WTC11 (cell line): ENCODE measurements around the gene RPH3AL. TPM values are rescaled to one million over a fixed set of nuclear protein-coding genes. Genes with fewer than 3 reads are reported as not detected.
"Not testable (repeated sequence)": the region's sequence is repeated elsewhere in the genome, so short reads cannot be mapped to it uniquely, and the experiment has no call there.

Experiments used
- ATAC-seq: fragments of 200-7000 bp; cut with Tn5 transposase; 2 replicates; pipeline ENCODE4 v1.10.0; 2021; ENCODE audit warnings: mild to moderate bottlenecking, moderate library complexity
- CTCF ChIA-PET: fragments of 300-600 bp; sonication (Branson Sonifier 250); formaldehyde crosslinking; loops from one replicate; lab custom pipeline; 2021; ENCODE audit warnings: antibody characterized with exemption; lab: Charles Lee
- POLR2A ChIA-PET: fragments of 350-600 bp; sonication (Branson Sonifier 250); formaldehyde crosslinking; loops from one replicate; lab custom pipeline; 2021; ENCODE audit warnings: antibody characterized with exemption; lab: Charles Lee
- DNase-seq: peaks from one replicate; pipeline ENCODE4 v3.0.0; 2021; ENCODE audit warnings: low spot score
- H3K27ac Mint-ChIP-seq: 2 replicates; pipeline ENCODE4 v1.8.0; 2021; ENCODE audit warnings: mixed read lengths
- H3K27me3 Mint-ChIP-seq: 2 replicates; pipeline ENCODE4 v1.8.0; 2021; ENCODE audit warnings: low read depth, mild to moderate bottlenecking, moderate library complexity, mixed read lengths
- H3K36me3 Mint-ChIP-seq: 2 replicates; pipeline ENCODE4 v1.8.0; 2021; ENCODE audit warnings: mixed read lengths
- H3K4me1 Mint-ChIP-seq: 2 replicates; pipeline ENCODE4 v1.8.0; 2022; ENCODE audit warnings: mixed read lengths
- H3K4me3 Mint-ChIP-seq: 2 replicates; pipeline ENCODE4 v1.8.0; 2021; ENCODE audit warnings: mild to moderate bottlenecking, moderate library complexity, mixed read lengths
- H3K9me3 Mint-ChIP-seq: 2 replicates; pipeline ENCODE4 v1.8.0; 2021; ENCODE audit warnings: mixed read lengths
- E2F4 ChIP-seq: sonication (generic); formaldehyde crosslinking; IDR thresholded peaks from 2 replicates; pipeline ENCODE4 v1.8.1; 2022; ENCODE audit warnings: low read depth, mild to moderate bottlenecking, moderate library complexity, missing genetic modification reagents, borderline replicate concordance
- EMX1 ChIP-seq: fragments of 250-450 bp; sonication (Bioruptor Pico); IDR thresholded peaks from 2 replicates; pipeline ENCODE4 v1.8.0; 2021; ENCODE audit warnings: mild to moderate bottlenecking
- FOXP1 ChIP-seq: sonication (generic); formaldehyde crosslinking; IDR thresholded peaks from 2 replicates; pipeline ENCODE4 v1.8.0; 2022; ENCODE audit warnings: missing genetic modification reagents, mild to moderate bottlenecking, moderate library complexity, borderline replicate concordance
- GTF2I ChIP-seq: fragments of 250-450 bp; sonication (Bioruptor Pico); conservative IDR thresholded peaks from 2 replicates; pipeline ENCODE4 v1.4.0; 2021; ENCODE audit warnings: mild to moderate bottlenecking
- HMGA2 ChIP-seq: fragments of 250-450 bp; sonication (Bioruptor Pico); IDR thresholded peaks from 2 replicates; pipeline ENCODE4 v1.4.0; 2021; ENCODE audit warnings: mild to moderate bottlenecking, moderate library complexity
- JUN ChIP-seq: sonication (generic); formaldehyde crosslinking; IDR thresholded peaks from 2 replicates; pipeline ENCODE4 v1.8.0; 2023; ENCODE audit warnings: mild to moderate bottlenecking, missing genetic modification reagents
- MAX ChIP-seq: sonication (generic); formaldehyde crosslinking; IDR thresholded peaks from 2 replicates; pipeline ENCODE4 v1.8.0; 2022; ENCODE audit warnings: mild to moderate bottlenecking, missing genetic modification reagents
- MYBL2 ChIP-seq: sonication (generic); formaldehyde crosslinking; IDR thresholded peaks from 2 replicates; pipeline ENCODE4 v1.8.1; 2023; ENCODE audit warnings: mild to moderate bottlenecking, moderate library complexity, missing genetic modification reagents
- STAT6 ChIP-seq: sonication (generic); formaldehyde crosslinking; conservative IDR thresholded peaks from 2 replicates; pipeline ENCODE4 v1.8.1; 2023; ENCODE audit warnings: mild to moderate bottlenecking, low read depth, missing genetic modification reagents, moderate library complexity
- TCF7 ChIP-seq: sonication (generic); formaldehyde crosslinking; IDR thresholded peaks from 2 replicates; pipeline ENCODE4 v1.8.0; 2022; ENCODE audit warnings: mild to moderate bottlenecking, low read depth, missing genetic modification reagents, moderate library complexity
- TEAD1 ChIP-seq: sonication (generic); formaldehyde crosslinking; IDR thresholded peaks from 2 replicates; pipeline ENCODE4 v1.8.0; 2022; ENCODE audit warnings: mild to moderate bottlenecking, missing genetic modification reagents
- USF1 ChIP-seq: sonication (generic); formaldehyde crosslinking; IDR thresholded peaks from 2 replicates; pipeline ENCODE4 v1.8.0; 2022; ENCODE audit warnings: mild to moderate bottlenecking, missing genetic modification reagents
- ZBTB43 ChIP-seq: sonication (generic); formaldehyde crosslinking; IDR thresholded peaks from 2 replicates; pipeline ENCODE4 v1.8.1; 2023; ENCODE audit warnings: mild to moderate bottlenecking, missing genetic modification reagents
- ZNF281 ChIP-seq: sonication (generic); formaldehyde crosslinking; IDR thresholded peaks from 2 replicates; pipeline ENCODE4 v1.8.0; 2023; ENCODE audit warnings: mild to moderate bottlenecking, missing genetic modification reagents
- ZNF317 ChIP-seq: sonication (generic); formaldehyde crosslinking; IDR thresholded peaks from 2 replicates; pipeline ENCODE4 v1.8.1; 2023; ENCODE audit warnings: low read depth, mild to moderate bottlenecking, moderate library complexity, missing genetic modification reagents, borderline replicate concordance
- ZNF416 ChIP-seq: fragments of 250-450 bp; sonication (Bioruptor Pico); IDR thresholded peaks from 2 replicates; pipeline ENCODE4 v1.9.0; 2021; ENCODE audit warnings: mild to moderate bottlenecking, inconsistent platforms
- ZNF423 ChIP-seq: fragments of 250-450 bp; sonication (Bioruptor Pico); IDR thresholded peaks from 2 replicates; pipeline ENCODE4 v2.1.2; 2022; ENCODE audit warnings: mild to moderate bottlenecking, moderate library complexity
- ZNF532 ChIP-seq: fragments of 250-450 bp; sonication (Bioruptor Pico); IDR thresholded peaks from 2 replicates; pipeline ENCODE4 v1.9.0; 2021; ENCODE audit warnings: mild to moderate bottlenecking, borderline replicate concordance
- total RNA-seq: library from RNA; stranded (reverse); gene quantifications from 3 replicates; pipeline ENCODE4 v1.2.3, GENCODE V29; 2021

RPH3AL gene
- total RNA-seq, 1 experiment from 2014 or later: 2.0 TPM

GRCh38 chr17:226108-227077, 126.2 kb downstream of the RPH3AL start (continued):
- TF ChIP-seq ZNF532 (CRISPR knock-in tag): no peak
- TF ChIP-seq MAX (CRISPR knock-in tag): no peak
- no peak for TF ChIP-seq ZNF423 (CRISPR knock-in tag)
- TF ChIP-seq HMGA2 (CRISPR knock-in tag): no peak
- TF ChIP-seq TEAD1 (CRISPR knock-in tag): no peak
- no peak for TF ChIP-seq USF1 (CRISPR knock-in tag)
- no peak for TF ChIP-seq ZNF416 (CRISPR knock-in tag)
- no peak for TF ChIP-seq ZBTB43 (CRISPR knock-in tag)
- TF ChIP-seq FOXP1 (CRISPR knock-in tag): no peak
- no peak for TF ChIP-seq EMX1 (CRISPR knock-in tag)

- Mint-ChIP-seq H3K4me3 (no peak overlapping the region), H3K36me3 (no peaks in the 10 kb centered on the region), H3K27me3 (no peaks in the 10 kb centered on the region), H3K9me3 (no peaks in the 10 kb centered on the region; the same call in 1 of the 2 replicates), H3K27ac (no peak overlapping the region), H3K4me1 (peaks cover 5% of the 10 kb centered on the region)
- ATAC-seq: no peak
- POLR2A ChIA-PET: no interaction called here
- no peak for TF ChIP-seq TCF7 (CRISPR knock-in tag)
- TF ChIP-seq JUN (CRISPR knock-in tag): no peak
- TF ChIP-seq GTF2I: no peak
- TF ChIP-seq ZNF317 (CRISPR knock-in tag): no peak
- no peak for TF ChIP-seq ZNF281 (CRISPR knock-in tag)
- TF ChIP-seq E2F4 (CRISPR knock-in tag): no peak
- no peak for TF ChIP-seq MYBL2 (CRISPR knock-in tag)
- TF ChIP-seq STAT6 (CRISPR knock-in tag): no peak
- TF ChIP-seq, all 79 proteins: peak for 0
- DNase-seq: no peak
- CTCF ChIA-PET: interaction anchor here (1.0 kb wide), 1 partner anchor 691 kb away, joined by 3 read pairs; no protein-coding TSS in a partner anchor
Observed at GRCh38 chr17:225551-225950, 127.1 kb downstream of the RPH3AL start.

- POLR2A ChIA-PET, H3K9me3 Mint-ChIP-seq, H3K27me3 Mint-ChIP-seq, CTCF ChIA-PET, H3K4me1 Mint-ChIP-seq, DNase-seq, ATAC-seq, H3K36me3 Mint-ChIP-seq, H3K27ac Mint-ChIP-seq, H3K4me3 Mint-ChIP-seq: not testable (repeated sequence)
Observed at GRCh38 chr17:224576-224975, 128.0 kb downstream of the RPH3AL start.
